ENCODE measurements around the gene ZMYND10.
A peak's percentile ranks its signal among the peaks of the same experiment; 100 is the strongest.

ZMYND10 gene

GRCh38 chr3:50325497-50326181, 19.9 kb downstream of the ZMYND10 start:
- ChIA-PET CTCF (interaction anchor here (0.7 kb wide), 1 partner anchor 26 kb away, joined by 3 read pairs; the partner anchor contains the start of genes HYAL3 and NAA80), POLR2A (interaction anchor here (1.7 kb wide), 1 partner anchor 12 kb away, joined by 5 read pairs; no protein-coding TSS in a partner anchor)
- DNase-seq (ENCODE audit: extremely low spot score): no peak
- TF ChIP-seq ZNF384 (IDR thresholded peaks at IDR 0.05) (no peak), CTBP1 (IDR thresholded peaks at IDR 0.05; ENCODE audit: borderline replicate concordance) (no peak), FOXK2 (IDR thresholded peaks at IDR 0.05) (no peak), ELF4 (IDR thresholded peaks at IDR 0.05) (no peak), SUZ12 (IDR thresholded peaks at IDR 0.05) (no peak), LEF1 (IDR thresholded peaks at IDR 0.05; ENCODE audit: borderline replicate concordance) (no peak), SP1 (IDR thresholded peaks at IDR 0.05) (no peak), L3MBTL2 (conservative IDR thresholded peaks at IDR 0.05) (no peak), HDGF (IDR thresholded peaks at IDR 0.05; ENCODE audit: borderline replicate concordance) (no peak), BHLHE40 (IDR thresholded peaks at IDR 0.05; ENCODE audit: borderline replicate concordance) (no peak), TARDBP (IDR thresholded peaks at IDR 0.05) (no peak), FOXM1 (IDR thresholded peaks at IDR 0.05; ENCODE audit: borderline replicate concordance) (no peak), NFRKB (IDR thresholded peaks at IDR 0.05) (no peak), ARNT (IDR thresholded peaks at IDR 0.05) (no peak), PKNOX1 (IDR thresholded peaks at IDR 0.05) (no peak), FOXA1 (IDR thresholded peaks at IDR 0.05) (no peak)

- TF ChIP-seq ELF4 (IDR thresholded peaks at IDR 0.05) (no peak), TARDBP (IDR thresholded peaks at IDR 0.05) (no peak), L3MBTL2 (conservative IDR thresholded peaks at IDR 0.05) (no peak), CTBP1 (IDR thresholded peaks at IDR 0.05; ENCODE audit: borderline replicate concordance) (no peak), SUZ12 (IDR thresholded peaks at IDR 0.05) (no peak), NFRKB (IDR thresholded peaks at IDR 0.05) (no peak), PKNOX1 (IDR thresholded peaks at IDR 0.05) (no peak), HDGF (IDR thresholded peaks at IDR 0.05; ENCODE audit: borderline replicate concordance) (no peak), LEF1 (IDR thresholded peaks at IDR 0.05; ENCODE audit: borderline replicate concordance) (no peak), ZNF384 (IDR thresholded peaks at IDR 0.05) (no peak), ARNT (IDR thresholded peaks at IDR 0.05) (no peak), FOXK2 (IDR thresholded peaks at IDR 0.05) (no peak)
- no peak for DNase-seq (ENCODE audit: extremely low spot score)
- ChIA-PET CTCF (interaction anchor here (0.7 to 1.6 kb wide), 3 partner anchors 26 to 217 kb away, joined by 3 read pairs; partner anchors contain the start of genes HYAL3 and NAA80), POLR2A (interaction anchor here (3.7 kb wide), 1 partner anchor 12 kb away, joined by 23 read pairs; no protein-coding TSS in a partner anchor)
Measured at GRCh38 chr3:50325113-50325480, 20.4 kb downstream of the ZMYND10 start.

- CTCF ChIA-PET: interaction anchor here (0.7 to 1.6 kb wide), 10 partner anchors 10 to 1288 kb away, joined by 3 to 7 read pairs (median 3); partner anchors contain the start of genes GNAI2, HYAL3 and NAA80
- POLR2A ChIA-PET: interaction anchor here (1.9 to 3.7 kb wide), 2 partner anchors 13 to 33 kb away, joined by 7 to 23 read pairs; partner anchors contain the start of gene IFRD2
- peak; percentile 74 for DNase-seq (ENCODE audit: extremely low spot score)
- TF ChIP-seq NFRKB (IDR thresholded peaks at IDR 0.05) (no peak), ELF4 (IDR thresholded peaks at IDR 0.05) (no peak), LEF1 (IDR thresholded peaks at IDR 0.05; ENCODE audit: borderline replicate concordance) (no peak), HDGF (IDR thresholded peaks at IDR 0.05; ENCODE audit: borderline replicate concordance) (peak; percentile 73; the same call in 1 of the 2 replicates), FOXK2 (IDR thresholded peaks at IDR 0.05) (no peak), ARNT (IDR thresholded peaks at IDR 0.05) (no peak), FOXM1 (IDR thresholded peaks at IDR 0.05; ENCODE audit: borderline replicate concordance) (no peak), BHLHE40 (IDR thresholded peaks at IDR 0.05; ENCODE audit: borderline replicate concordance) (no peak)
Measured at GRCh38 chr3:50324351-50325112, 21.0 kb downstream of the ZMYND10 start.

GRCh38 chr3:50323614-50324199, 21.8 kb downstream of the ZMYND10 start:
- no peak for DNase-seq (ENCODE audit: extremely low spot score)
- ChIA-PET POLR2A (interaction anchor here (1.9 to 3.7 kb wide), 2 partner anchors 13 to 32 kb away, joined by 7 to 23 read pairs; partner anchors contain the start of gene IFRD2), CTCF (interaction anchor here (0.7 to 1.6 kb wide), 9 partner anchors 9 to 1289 kb away, joined by 3 to 7 read pairs (median 3); partner anchors contain the start of genes GNAI2, HYAL3 and NAA80)
- no peak for TF ChIP-seq PKNOX1 (IDR thresholded peaks at IDR 0.05)
- TF ChIP-seq HDGF (IDR thresholded peaks at IDR 0.05; ENCODE audit: borderline replicate concordance): no peak
- TF ChIP-seq FOXA1 (IDR thresholded peaks at IDR 0.05): no peak
- no peak for TF ChIP-seq SP1 (IDR thresholded peaks at IDR 0.05)
- TF ChIP-seq NFRKB (IDR thresholded peaks at IDR 0.05): no peak
- no peak for TF ChIP-seq ARNT (IDR thresholded peaks at IDR 0.05)
- TF ChIP-seq TARDBP (IDR thresholded peaks at IDR 0.05): no peak
- TF ChIP-seq BHLHE40 (IDR thresholded peaks at IDR 0.05; ENCODE audit: borderline replicate concordance): no peak
- no peak for TF ChIP-seq ZNF384 (IDR thresholded peaks at IDR 0.05)
- TF ChIP-seq FOXK2 (IDR thresholded peaks at IDR 0.05): no peak
- no peak for TF ChIP-seq LEF1 (IDR thresholded peaks at IDR 0.05; ENCODE audit: borderline replicate concordance)
- TF ChIP-seq FOXM1 (IDR thresholded peaks at IDR 0.05; ENCODE audit: borderline replicate concordance): no peak
- TF ChIP-seq CTBP1 (IDR thresholded peaks at IDR 0.05; ENCODE audit: borderline replicate concordance): no peak

Measured in HEK293T (cell line).